Measurements from ENCODE around the gene PCDHB15.

Gene PCDHB15

DNA sequence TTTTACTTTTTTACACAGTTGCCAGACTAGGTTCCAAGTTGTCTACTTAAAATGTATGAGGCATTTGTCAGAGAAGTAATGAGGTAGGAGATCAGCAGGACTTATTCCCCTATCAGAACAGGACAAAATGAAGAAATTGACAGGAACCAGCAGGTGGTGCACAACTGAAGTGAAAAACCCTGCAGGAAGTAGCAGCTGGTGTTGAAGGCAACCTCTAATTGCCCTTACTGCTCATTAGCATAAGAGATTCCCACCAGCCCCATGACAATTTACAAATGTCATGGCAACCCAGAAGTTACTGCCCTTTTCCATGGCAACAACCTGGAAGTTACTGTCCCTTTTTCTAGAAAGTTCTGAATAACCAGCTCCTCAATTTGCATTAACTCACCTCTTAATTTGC, 5.4 kb downstream of the PCDHB15 start:
- DNase-seq (ENCODE audit: low read depth), result no peak

GRCh38 chr5:141258464-141258863, 13.3 kb downstream of the PCDHB15 start:
- no peak for DNase-seq (ENCODE audit: low read depth)

DNA sequence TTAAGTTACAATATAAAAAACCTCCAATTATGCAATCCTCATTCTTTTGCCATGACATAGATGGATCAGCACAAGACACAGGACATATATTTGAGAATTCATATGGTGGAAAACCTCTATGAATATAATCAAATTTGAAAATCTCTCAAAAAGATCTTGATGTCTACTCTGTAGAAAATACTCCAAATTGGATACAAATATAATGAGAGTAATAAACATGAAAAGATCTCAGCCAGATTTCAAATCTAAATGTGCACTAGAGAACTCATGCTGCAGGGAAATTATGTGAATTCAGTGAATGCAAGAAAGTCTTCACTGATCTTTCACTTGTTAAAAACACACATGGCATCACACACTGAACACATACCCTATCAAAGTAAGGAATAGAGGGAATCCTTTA, 13.8 kb downstream of the PCDHB15 start:
- no peak for DNase-seq (ENCODE audit: low read depth)

- no peak for DNase-seq (ENCODE audit: low read depth)
These were observed 15.5 kb downstream of the PCDHB15 start for GRCh38 chr5:141260458-141261237.

- no peak for DNase-seq (ENCODE audit: low read depth)
These were observed 16.0 kb downstream of the PCDHB15 start for GRCh38 chr5:141261238-141261546.

DNA sequence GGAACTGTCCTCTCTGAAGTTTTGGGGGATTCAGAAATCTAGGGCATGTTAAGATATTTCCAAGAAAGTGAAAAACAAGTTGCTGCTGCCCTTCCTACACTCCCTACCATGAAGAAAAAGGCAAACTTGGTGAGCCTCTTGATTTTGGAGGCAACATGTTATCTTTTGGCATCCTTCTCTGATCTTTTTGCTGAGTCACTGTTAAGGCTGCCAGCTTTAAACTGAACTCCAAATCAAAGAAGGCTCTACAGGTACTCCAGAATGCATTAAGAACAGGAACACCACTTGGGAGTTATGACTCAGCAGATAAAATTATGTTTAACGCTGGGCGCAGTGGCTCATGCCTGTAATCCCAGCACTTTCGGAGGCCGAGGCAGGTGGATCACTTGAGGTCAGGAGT, 24.0 kb downstream of the PCDHB15 start:
- DNase-seq (ENCODE audit: low read depth), result no peak

DNA sequence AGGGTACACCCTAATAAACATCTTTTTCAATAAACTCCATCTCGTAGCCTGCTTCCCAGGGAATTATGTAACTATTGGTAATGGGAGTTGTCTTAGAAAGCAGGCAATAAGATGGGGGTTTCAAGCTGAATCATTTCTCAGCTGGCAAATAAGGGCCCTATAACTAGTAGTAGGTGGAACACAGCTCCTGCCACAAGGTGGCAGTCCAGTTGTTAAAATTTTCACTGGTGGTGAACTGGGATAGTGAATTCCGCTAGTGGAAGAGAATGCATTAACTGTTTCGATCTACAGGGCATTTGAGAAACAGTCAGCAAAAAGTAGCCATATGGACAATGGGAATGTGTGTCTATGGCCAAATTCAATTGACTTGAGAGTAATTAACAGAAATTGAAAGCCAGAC, 27.7 kb downstream of the PCDHB15 start:
- no peak for DNase-seq (ENCODE audit: low read depth)

GRCh38 chr5:141298376-141298775, 53.2 kb downstream of the PCDHB15 start:
- no peak for DNase-seq (ENCODE audit: low read depth)

Data from GM04504 (cell line).